HepG2 (cell line): ENCODE results near the gene CDK6. TPM values are rescaled to one million over a fixed set of nuclear protein-coding genes. Genes with fewer than 3 reads are reported as not detected.

Experiments used
- ATAC-seq: fragments of 200-7000 bp; cut with Tn5 transposase; 3 replicates; pipeline ENCODE4 v1.9.1; 2020; ENCODE audit warnings: mild to moderate bottlenecking, moderate library complexity
- BruUV-seq: library from RNA; stranded (reverse); fragments of 400-500 nt; replicated peaks from 2 replicates; lab custom pipeline; 2021; lab: Mats Ljungman, UMichigan
- CTCF ChIA-PET: fragments of 300-600 bp; formaldehyde crosslinking; extraction: SDS; loops from one replicate; lab custom pipeline; 2021; ENCODE audit warnings: low total read pairs, inconsistent platforms, low intra/inter-chr PET ratio; lab: Yijun Ruan, JAX
- POLR2A ChIA-PET: fragments of 350-600 bp; sonication (Branson Sonifier 250); formaldehyde crosslinking; loops from one replicate; lab custom pipeline; 2020; ENCODE audit warnings: antibody characterized with exemption, inconsistent platforms; lab: Yijun Ruan, JAX
- DNase-seq: peaks from one replicate; pipeline ENCODE4 v3.0.0-alpha.2; 2015; ENCODE audit warnings: low spot score
- FAIRE-seq: peaks from 3 replicates; lab custom pipeline; 2011; peaks lifted over from hg19 to GRCh38; lab: Jason Lieb, UNC
- H2AFZ ChIP-seq: one replicate; pipeline ENCODE4 v1.6.1; 2011; ENCODE audit warnings: low read length, inconsistent platforms
- H3K27ac ChIP-seq: fragments of 300-600 bp; 3 replicates; pipeline ENCODE4 v1.8.0; 2011; ENCODE audit warnings: mixed run types, mild to moderate bottlenecking, mixed read lengths, low read length, inconsistent platforms; ENCODE audit not compliant: insufficient read depth; ENCODE audit errors: extremely low read length
- H3K27me3 ChIP-seq, 2 experiments: fragments of 200-600 bp in 1 of 2; 2 replicates in 1 of 2; 3 replicates in 1 of 2; pipeline versions ENCODE4 v1.6.0 to v1.8.0; 2011; ENCODE audit warnings: low read length in 2 of 2, mild to moderate bottlenecking in 2 of 2, moderate library complexity in 2 of 2, inconsistent platforms in 1 of 2; ENCODE audit not compliant: insufficient read depth in 2 of 2, control insufficient read depth in 1 of 2
- H3K36me3 ChIP-seq, 2 experiments: fragments of 200-600 bp in 1 of 2; replicated peaks in 1 of 2; 2 replicates in 1 of 2; 3 replicates in 1 of 2; pipeline versions ENCODE4 v1.5.1 to v1.8.0; 2011; ENCODE audit warnings: low read length in 2 of 2, inconsistent platforms in 1 of 2; ENCODE audit not compliant: insufficient read depth in 2 of 2, control insufficient read depth in 1 of 2
- H3K4me1 ChIP-seq: 2 replicates; pipeline ENCODE4 v1.5.1; 2012; ENCODE audit warnings: low read length, inconsistent platforms; ENCODE audit not compliant: insufficient read depth
- H3K4me2 ChIP-seq: 2 replicates; pipeline ENCODE4 v1.6.0; 2011; ENCODE audit warnings: low read depth, low read length, inconsistent platforms
- H3K4me3 ChIP-seq, 3 experiments: fragments of 200-600 bp in 1 of 3; sonication (generic), shearing (Covaris generic) in 1 of 3; replicated peaks in 1 of 3; 2 replicates each; pipeline ENCODE4 v1.5.1; 2011 to 2016; ENCODE audit warnings: low read length in 3 of 3, inconsistent platforms in 2 of 3, low read depth in 2 of 3, mild to moderate bottlenecking in 2 of 3, control low read depth in 1 of 3, mixed read lengths in 1 of 3; ENCODE audit not compliant: insufficient read depth in 1 of 3
- H3K79me2 ChIP-seq: one replicate; pipeline ENCODE4 v1.6.1; 2011; ENCODE audit warnings: low read length, inconsistent platforms; ENCODE audit not compliant: insufficient read depth
- H3K9ac ChIP-seq: 2 replicates; pipeline ENCODE4 v1.6.0; 2011; ENCODE audit warnings: mild to moderate bottlenecking, low read depth, low read length, inconsistent platforms; ENCODE audit not compliant: insufficient read depth
- H3K9me3 ChIP-seq: 2 replicates; pipeline ENCODE4 v1.5.1; 2012; ENCODE audit warnings: mild to moderate bottlenecking, low read length
- H4K20me1 ChIP-seq: 2 replicates; pipeline ENCODE4 v1.6.0; 2011; ENCODE audit warnings: inconsistent platforms, mild to moderate bottlenecking, low read length, moderate library complexity; ENCODE audit not compliant: insufficient read depth
- FLYWCH1 ChIP-seq: sonication (generic); formaldehyde crosslinking; IDR thresholded peaks from 2 replicates; pipeline ENCODE4 v1.8.1; 2023; ENCODE audit warnings: mild to moderate bottlenecking, missing genetic modification reagents
- GPBP1L1 ChIP-seq: sonication (generic); formaldehyde crosslinking; IDR thresholded peaks from 2 replicates; pipeline ENCODE4 v1.5.0; 2020; ENCODE audit warnings: mild to moderate bottlenecking, missing genetic modification reagents
- KLF15 ChIP-seq: sonication (generic); formaldehyde crosslinking; IDR thresholded peaks from 2 replicates; pipeline ENCODE4 v1.8.1; 2023; ENCODE audit warnings: borderline replicate concordance, mild to moderate bottlenecking, inconsistent platforms, missing genetic modification reagents, mixed read lengths
- MAFK ChIP-seq, 2 experiments: IDR thresholded peaks in 1 of 2; conservative IDR thresholded peaks in 1 of 2; 2 replicates each; pipeline ENCODE4 v1.6.1; 2011; ENCODE audit warnings: improper control_type of control experiment in 2 of 2, low read length in 2 of 2
- NR2F1 ChIP-seq, 2 experiments: fragments of 450-650 bp in 1 of 2; formaldehyde crosslinking in 1 of 2; IDR thresholded peaks; 2 replicates each; pipeline versions ENCODE4 v1.5.0 to v1.6.1; 2016 to 2020; ENCODE audit warnings: mild to moderate bottlenecking in 1 of 2, missing compliant biosample characterization in 1 of 2, missing genetic modification reagents in 1 of 2, moderate library complexity in 1 of 2
- PREB ChIP-seq: sonication (generic); formaldehyde crosslinking; IDR thresholded peaks from 2 replicates; pipeline ENCODE4 v1.4.0; 2020; ENCODE audit warnings: missing genetic modification reagents
- REPIN1 ChIP-seq: sonication (generic); formaldehyde crosslinking; IDR thresholded peaks from 2 replicates; pipeline ENCODE4 v1.8.0; 2022; ENCODE audit warnings: missing genetic modification reagents, low read depth, mild to moderate bottlenecking, borderline replicate concordance
- SATB2 ChIP-seq: sonication (generic); formaldehyde crosslinking; IDR thresholded peaks from 2 replicates; pipeline ENCODE4 v1.5.0; 2020; ENCODE audit warnings: missing genetic modification reagents
- TOPORS ChIP-seq: sonication (generic); formaldehyde crosslinking; IDR thresholded peaks from 2 replicates; pipeline ENCODE4 v1.8.0; 2023; ENCODE audit warnings: mild to moderate bottlenecking, missing genetic modification reagents
- ZBTB20 ChIP-seq: sonication (generic); formaldehyde crosslinking; IDR thresholded peaks from 2 replicates; pipeline ENCODE4 v1.8.1; 2023; ENCODE audit warnings: missing genetic modification reagents, low read depth, mild to moderate bottlenecking, borderline replicate concordance
- ZEB1 ChIP-seq: IDR thresholded peaks from 2 replicates; pipeline ENCODE4 v1.6.1; 2012; ENCODE audit warnings: mild to moderate bottlenecking, low read depth, inconsistent platforms; ENCODE audit not compliant: insufficient replicate concordance
- ZIK1 ChIP-seq: sonication (generic); formaldehyde crosslinking; IDR thresholded peaks from 2 replicates; pipeline ENCODE4 v1.5.0; 2020; ENCODE audit warnings: mild to moderate bottlenecking, low read depth, missing genetic modification reagents, borderline replicate concordance
- ZNF124 ChIP-seq: sonication (generic); formaldehyde crosslinking; IDR thresholded peaks from 2 replicates; pipeline ENCODE4 v1.4.0; 2020; ENCODE audit warnings: missing genetic modification reagents
- ZNF318 ChIP-seq: sonication (generic); formaldehyde crosslinking; IDR thresholded peaks from 2 replicates; pipeline ENCODE4 v1.4.0; 2020; ENCODE audit warnings: mild to moderate bottlenecking, missing genetic modification reagents
- WGBS: methylation state at CpG from one replicate; pipeline ENCODE4 v1.1.6; 2017; ENCODE audit warnings: low lambda C conversion rate; 5-methylcytosine and 5-hydroxymethylcytosine counted together
- in situ Hi-C: cut with HindIII; loops from 2 replicates; pipeline ENCODE4 v1.10.0; 2017; ENCODE audit warnings: low pct_unique_long_range_greater_than_20kb; ENCODE audit not compliant: extremely low pct_ligation_motif_present
- intact Hi-C: fragments of 100-400 bp; cut with micrococcal nuclease; formaldehyde crosslinking; loops from one replicate; pipeline ENCODE4 v1.10.0; 2022; ENCODE audit not compliant: unreplicated experiment
- polyA plus RNA-seq, 8 experiments: library from polyadenylated mRNA; depleted of rRNA in 3 of 8; stranded (reverse) in 7 of 8; unstranded in 1 of 8; fragments of >200 nt; fragmentation: Illumina TruSeq in 4 of 8; extraction: Trizol in 4 of 8; gene quantifications; 2 replicates each; pipeline versions ENCODE4 v1.2.1 to v1.2.3, GENCODE V29; 2011 to 2016; ENCODE audit warnings: low read depth in 4 of 8, missing spikeins in 1 of 8, mixed read lengths in 1 of 8; ENCODE audit not compliant: insufficient read depth in 1 of 8
- total RNA-seq, 5 experiments: library from RNA; depleted of rRNA; stranded (reverse); fragments of >200 nt; fragmentation: Illumina TruSeq; extraction: Trizol; gene quantifications; 2 replicates each; pipeline ENCODE4 v1.2.3, GENCODE V29; 2016; ENCODE audit warnings: low read depth in 1 of 5

Gene CDK6
- total and polyA plus RNA-seq, 2 of the 13 experiments (the other 11 are each of a cell fraction or from before 2014, with no cell fraction given), result 34.6 to 90.8 TPM

- intact Hi-C loops, result no loop called here
- CTCF ChIA-PET, result no interaction called here
- H3K36me3 ChIP-seq, result peaks cover 21 to 39% of the 10 kb centered on the region in 2 experiments
- no peak for TF ChIP-seq PREB (CRISPR knock-in tag)
- no peak for TF ChIP-seq FLYWCH1 (CRISPR knock-in tag)
- TF ChIP-seq ZNF124, result no peak
- no peak for TF ChIP-seq ZIK1
- TF ChIP-seq NR2F1 (CRISPR knock-in tag; IDR thresholded peaks at IDR 0.05), result no peak
- no peak for TF ChIP-seq ZBTB20 (CRISPR knock-in tag)
- TF ChIP-seq TOPORS (CRISPR knock-in tag), result no peak
- no peak for TF ChIP-seq SATB2 (CRISPR knock-in tag)
- TF ChIP-seq ZEB1, result no peak
- TF ChIP-seq REPIN1, result no peak
- TF ChIP-seq KLF15 (CRISPR knock-in tag), result no peak
- no peak for TF ChIP-seq GPBP1L1
- TF ChIP-seq ZNF318, result no peak
- TF ChIP-seq MAFK (conservative IDR thresholded peaks at IDR 0.05 in 1 of 2, IDR thresholded peaks at IDR 0.05 in 1 of 2; ENCODE audit: low read length in 2 of 2), result no peak
These were observed 181.0 kb downstream of the CDK6 start for GRCh38 chr7:92655346-92655884.

More at GRCh38 chr7:92655346-92655884, 181.0 kb downstream of the CDK6 start:
- ATAC-seq, result no peak
- no peak overlapping the region for H3K27ac ChIP-seq
- whole genome bisulfite sequencing, result 95% methylated on average over 1 of the region's 1 CpG
- no peak overlapping the region for H3K4me2 ChIP-seq
- no peaks in the 10 kb centered on the region for H4K20me1 ChIP-seq
- no peak overlapping the region for H2AFZ ChIP-seq
- no TSS peak for BruUV-seq
- H3K27me3 ChIP-seq, result no peaks in the 10 kb centered on the region
- H3K4me3 ChIP-seq, result no peak overlapping the region
- no peak overlapping the region for H3K9ac ChIP-seq
- no peak for FAIRE-seq
- H3K9me3 ChIP-seq, result no peaks in the 10 kb centered on the region
- peaks cover 9% of the 10 kb centered on the region for H3K79me2 ChIP-seq
- peaks cover 10% of the 10 kb centered on the region for H3K4me1 ChIP-seq
- DNase-seq, result no peak
- in situ Hi-C loops, result no loop called here
- POLR2A ChIA-PET, result no interaction called here
